ENCODE measurements around the gene DNAAF2.

The DNAAF2 gene

GRCh38 chr14:49654511-49654910 lies 19.5 kb upstream of the DNAAF2 start:
- no peak for TF ChIP-seq CTCF (IDR thresholded peaks at IDR 0.05; ENCODE audit: low read depth, low read length)
- H3K4me3 ChIP-seq (ENCODE audit: low read depth, low read length), result no peak overlapping the region
- no peak for DNase-seq (ENCODE audit: low read depth, low spot score)
- in situ Hi-C loops (cut with HindIII; ENCODE audit: low sequenced_read_pairs), result no loop called here

- TF ChIP-seq CTCF (IDR thresholded peaks at IDR 0.05; ENCODE audit: low read depth, low read length), result no peak
- H3K4me3 ChIP-seq (ENCODE audit: low read depth, low read length), result no peak overlapping the region
- in situ Hi-C loops (cut with HindIII; ENCODE audit: low sequenced_read_pairs), result no loop called here
- DNase-seq (ENCODE audit: low read depth, low spot score), result no peak
Measured at GRCh38 chr14:49653508-49653907, 18.5 kb upstream of the DNAAF2 start.

DNA sequence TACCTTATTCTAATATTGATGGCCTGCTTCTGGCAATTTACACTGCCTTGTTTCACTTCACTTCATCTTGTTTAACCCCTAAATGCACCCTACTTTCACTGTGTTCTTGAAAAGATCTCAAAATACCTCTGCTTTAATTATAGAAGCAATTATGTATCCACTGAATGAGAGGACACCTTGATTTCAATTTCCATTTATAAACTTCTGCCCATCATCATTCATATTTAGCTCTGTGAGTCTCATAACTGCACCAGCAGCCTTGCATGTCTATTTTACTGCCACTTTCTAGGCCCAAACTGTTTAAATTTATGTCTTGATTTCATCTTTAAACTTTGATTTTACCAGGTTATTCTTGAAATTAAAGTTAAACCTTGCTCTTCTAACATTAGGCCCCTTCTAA lies 7.1 kb upstream of the DNAAF2 start:
- DNase-seq (ENCODE audit: low read depth, low spot score), result no peak
- no peak overlapping the region for H3K4me3 ChIP-seq (ENCODE audit: low read depth, low read length)
- no peak for TF ChIP-seq CTCF (IDR thresholded peaks at IDR 0.05; ENCODE audit: low read depth, low read length)
- in situ Hi-C loops (cut with HindIII; ENCODE audit: low sequenced_read_pairs), result no loop called here

DNA sequence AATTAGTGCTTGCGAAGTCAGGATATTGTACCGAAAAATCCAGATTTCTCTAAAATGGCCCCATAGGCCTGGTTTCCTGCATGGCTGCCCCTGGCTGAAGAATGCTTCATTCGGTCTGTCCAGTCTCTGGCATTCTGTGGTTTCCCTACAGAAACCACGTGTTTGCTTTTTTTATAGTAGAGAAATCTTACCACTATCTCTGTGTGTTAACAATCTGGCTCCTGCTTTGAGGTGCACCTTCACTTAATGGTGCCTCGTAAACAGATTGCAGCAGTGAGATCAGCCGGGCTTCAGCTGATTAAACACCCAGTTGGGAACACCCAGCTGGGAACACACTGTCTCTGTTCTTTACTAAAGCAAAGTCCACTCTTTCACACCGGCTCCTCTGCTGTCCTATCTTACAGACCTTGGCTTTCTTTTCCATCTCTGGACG lies 6.7 kb upstream of the DNAAF2 start:
- TF ChIP-seq CTCF (IDR thresholded peaks at IDR 0.05; ENCODE audit: low read depth, low read length), result no peak
- H3K4me3 ChIP-seq (ENCODE audit: low read depth, low read length), result no peak overlapping the region
- DNase-seq (ENCODE audit: low read depth, low spot score), result peak; percentile 36
- in situ Hi-C loops (cut with HindIII; ENCODE audit: low sequenced_read_pairs), result no loop called here

DNA sequence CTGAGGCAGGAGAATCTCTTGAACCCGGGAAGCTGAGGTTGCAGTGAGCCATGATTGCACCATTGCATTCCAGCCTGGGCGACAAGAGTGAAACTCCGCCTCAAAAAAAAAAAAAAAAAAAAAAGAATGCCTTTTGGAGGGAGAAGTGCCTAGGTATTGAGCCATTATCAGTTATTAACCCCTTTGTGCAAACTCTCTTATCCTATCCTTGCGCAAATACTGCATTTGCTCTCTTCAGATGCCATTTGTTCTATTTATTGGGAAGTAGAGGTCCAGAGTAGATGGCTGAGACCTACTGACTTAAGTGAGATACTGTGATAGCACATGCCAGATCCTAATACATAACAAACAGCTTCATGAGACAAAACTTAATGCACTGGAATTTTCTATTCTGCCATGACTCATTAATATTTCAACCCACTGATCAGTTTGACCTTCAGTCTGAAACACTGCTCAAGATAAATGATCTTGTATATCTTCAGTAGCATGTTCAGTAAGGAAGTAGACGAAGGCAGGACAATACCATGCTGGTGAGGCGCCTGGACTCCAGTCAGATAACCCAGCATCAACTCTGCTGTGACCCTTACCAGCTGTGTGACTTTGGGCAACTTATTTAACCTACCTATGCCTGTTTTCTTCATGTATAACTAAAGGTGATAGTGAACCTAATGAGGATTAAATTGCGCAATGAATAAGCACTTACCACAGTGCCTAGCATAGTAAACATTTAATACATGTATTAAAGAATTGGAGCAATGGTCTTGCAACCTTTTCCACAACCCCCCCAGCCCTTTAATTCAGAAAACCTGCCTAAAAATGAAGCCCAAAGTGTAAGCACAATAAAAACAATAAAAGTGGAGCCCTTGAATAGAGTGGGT lies 5.7 kb upstream of the DNAAF2 start:
- in situ Hi-C loops (cut with HindIII; ENCODE audit: low sequenced_read_pairs), result no loop called here
- no peak overlapping the region for H3K4me3 ChIP-seq (ENCODE audit: low read depth, low read length)
- no peak for DNase-seq (ENCODE audit: low read depth, low spot score)
- TF ChIP-seq CTCF (IDR thresholded peaks at IDR 0.05; ENCODE audit: low read depth, low read length), result no peak

DNA sequence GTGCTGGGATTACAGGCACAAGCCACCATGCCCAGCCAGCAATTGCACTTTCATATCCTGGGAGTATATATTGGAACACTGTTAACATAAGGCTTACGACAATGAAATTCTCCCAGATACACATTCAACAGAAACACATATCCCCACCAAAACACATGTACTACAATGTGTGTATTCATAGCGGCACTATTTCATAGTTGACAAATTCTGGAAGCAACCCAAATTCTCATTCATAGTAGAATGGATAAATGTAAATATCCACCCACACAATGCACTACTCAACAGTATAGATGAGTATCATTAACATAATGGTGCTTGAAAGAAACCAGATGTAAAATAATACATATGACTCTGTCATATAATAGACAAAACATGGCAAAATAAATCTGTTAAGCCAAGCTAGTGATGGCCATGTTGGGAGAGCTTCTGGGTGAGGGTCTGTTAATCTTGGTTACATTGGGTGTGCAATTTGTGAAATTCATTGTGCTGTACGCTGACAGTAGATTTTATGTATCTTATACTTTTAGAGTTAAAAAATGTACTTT lies 2.6 kb upstream of the DNAAF2 start:
- in situ Hi-C loops (cut with HindIII; ENCODE audit: low sequenced_read_pairs), result no loop called here
- TF ChIP-seq CTCF (IDR thresholded peaks at IDR 0.05; ENCODE audit: low read depth, low read length), result no peak
- H3K4me3 ChIP-seq (ENCODE audit: low read depth, low read length), result no peak overlapping the region
- no peak for DNase-seq (ENCODE audit: low read depth, low spot score)

Measured in astrocyte of the spinal cord (primary cell).